ENCODE measurements around the gene ZNF774. TPM values are rescaled to one million over a fixed set of nuclear protein-coding genes. Genes with fewer than 3 reads are reported as not detected.
A peak's percentile ranks its signal among the peaks of the same experiment; 100 is the strongest.

Gene ZNF774
- total RNA-seq, 4 donors from 2014 or later = 2.1 to 17.1 (median 5.4) TPM

DNA sequence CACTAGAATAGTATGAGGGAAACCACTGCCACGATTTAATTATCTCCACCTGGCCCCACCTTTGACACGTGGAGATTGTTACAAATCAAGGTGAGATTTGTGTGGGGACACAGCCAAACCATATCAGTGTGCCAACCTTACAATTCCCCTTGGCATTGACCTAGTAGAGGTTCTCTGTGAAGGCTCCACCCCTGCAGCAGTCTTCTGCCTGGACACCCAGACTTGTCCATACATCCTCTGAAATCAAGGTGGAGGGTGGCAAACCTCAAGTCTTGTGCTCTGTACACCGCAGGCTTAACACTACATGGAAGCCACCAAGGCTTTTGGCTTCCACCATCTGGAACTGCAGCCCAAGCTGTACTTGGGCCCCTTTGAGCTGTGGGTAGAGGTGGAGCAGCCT, 27.2 kb downstream of the ZNF774 start:
- intact Hi-C loops (cut with DNase I; ENCODE audit: low total_unique reads) = no loop called here
- H3K4me1 ChIP-seq = no peaks in the 10 kb centered on the region
- no peaks in the 10 kb centered on the region for H3K9me3 ChIP-seq
- H3K4me3 ChIP-seq = no peak overlapping the region
- in situ Hi-C loops (cut with MboI; ENCODE audit: low sequenced_read_pairs in 4 of 4) = no loop called here
- DNase-seq = no peak
- no peak overlapping the region for H3K27ac ChIP-seq
- H3K36me3 ChIP-seq = no peaks in the 10 kb centered on the region
- TF ChIP-seq, protein P1, sequence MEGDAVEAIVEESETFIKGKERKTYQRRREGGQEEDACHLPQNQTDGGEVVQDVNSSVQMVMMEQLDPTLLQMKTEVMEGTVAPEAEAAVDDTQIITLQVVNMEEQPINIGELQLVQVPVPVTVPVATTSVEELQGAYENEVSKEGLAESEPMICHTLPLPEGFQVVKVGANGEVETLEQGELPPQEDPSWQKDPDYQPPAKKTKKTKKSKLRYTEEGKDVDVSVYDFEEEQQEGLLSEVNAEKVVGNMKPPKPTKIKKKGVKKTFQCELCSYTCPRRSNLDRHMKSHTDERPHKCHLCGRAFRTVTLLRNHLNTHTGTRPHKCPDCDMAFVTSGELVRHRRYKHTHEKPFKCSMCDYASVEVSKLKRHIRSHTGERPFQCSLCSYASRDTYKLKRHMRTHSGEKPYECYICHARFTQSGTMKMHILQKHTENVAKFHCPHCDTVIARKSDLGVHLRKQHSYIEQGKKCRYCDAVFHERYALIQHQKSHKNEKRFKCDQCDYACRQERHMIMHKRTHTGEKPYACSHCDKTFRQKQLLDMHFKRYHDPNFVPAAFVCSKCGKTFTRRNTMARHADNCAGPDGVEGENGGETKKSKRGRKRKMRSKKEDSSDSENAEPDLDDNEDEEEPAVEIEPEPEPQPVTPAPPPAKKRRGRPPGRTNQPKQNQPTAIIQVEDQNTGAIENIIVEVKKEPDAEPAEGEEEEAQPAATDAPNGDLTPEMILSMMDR (IDR thresholded peaks at IDR 0.05 in 4 of 5, conservative IDR thresholded peaks at IDR 0.05 in 1 of 5) = no peak
- no peak for TF ChIP-seq POLR2A (IDR thresholded peaks at IDR 0.05)
- no peak for ATAC-seq
- H3K27me3 ChIP-seq = no peaks in the 10 kb centered on the region

DNA sequence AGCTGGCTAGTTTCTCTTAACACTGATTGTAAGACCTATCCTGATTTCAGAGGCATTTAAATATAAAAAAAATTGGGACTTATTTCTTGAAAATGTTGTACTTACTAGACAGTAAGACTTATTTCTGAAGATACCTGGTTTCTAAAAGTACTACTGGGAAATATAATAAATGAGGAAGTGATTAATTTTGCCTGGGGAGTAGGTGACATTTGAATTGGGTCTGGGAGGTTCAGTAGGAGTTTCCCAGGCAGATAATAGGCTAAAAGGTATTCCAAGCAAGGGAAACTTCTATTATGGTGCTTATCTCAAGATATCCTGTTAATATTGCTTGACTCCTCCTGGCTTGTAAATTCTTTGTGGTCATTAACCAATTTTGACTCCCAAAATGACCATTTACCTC, 29.4 kb downstream of the ZNF774 start:
- H3K4me1 ChIP-seq = peaks cover 0 to 4% of the 10 kb centered on the region in 2 donors
- no peaks in the 10 kb centered on the region for H3K9me3 ChIP-seq
- no peak for ATAC-seq
- no peaks in the 10 kb centered on the region for H3K27me3 ChIP-seq
- no peak overlapping the region for H3K27ac ChIP-seq
- TF ChIP-seq, protein P1 (IDR thresholded peaks at IDR 0.05 in 4 of 5, conservative IDR thresholded peaks at IDR 0.05 in 1 of 5) = no peak
- H3K36me3 ChIP-seq = no peaks in the 10 kb centered on the region
- intact Hi-C loops (cut with DNase I; ENCODE audit: low total_unique reads) = no loop called here
- no peak for DNase-seq
- in situ Hi-C loops (cut with MboI; ENCODE audit: low sequenced_read_pairs in 4 of 4) = no loop called here
- no peak overlapping the region for H3K4me3 ChIP-seq

DNA sequence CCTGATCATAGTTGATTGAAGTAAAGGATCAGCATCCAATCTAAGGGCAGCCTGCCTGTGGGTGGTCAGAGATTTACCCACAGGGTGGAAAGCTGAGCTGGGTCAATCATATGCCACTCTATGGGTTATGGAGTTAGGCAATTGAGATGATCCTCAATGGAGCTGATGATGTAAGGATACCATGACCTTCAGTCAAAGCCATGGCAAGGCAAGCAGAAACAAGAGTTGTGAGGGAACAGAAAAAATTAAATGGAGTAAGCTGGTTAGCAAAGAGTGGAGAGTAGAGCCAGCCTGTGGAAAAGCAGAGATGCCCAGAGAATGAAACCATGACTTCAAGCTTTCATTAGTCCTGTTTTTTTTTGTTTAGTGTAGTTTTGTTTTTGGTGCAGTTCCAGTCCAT, 30.2 kb downstream of the ZNF774 start:
- H3K27ac ChIP-seq = no peak overlapping the region
- peaks cover under 1 to 4% of the 10 kb centered on the region in 2 donors for H3K4me1 ChIP-seq
- no peak for ATAC-seq
- H3K9me3 ChIP-seq = no peaks in the 10 kb centered on the region
- H3K36me3 ChIP-seq = no peaks in the 10 kb centered on the region
- intact Hi-C loops (cut with DNase I; ENCODE audit: low total_unique reads) (no loop called here), in situ Hi-C loops (cut with MboI; ENCODE audit: low sequenced_read_pairs in 4 of 4) (no loop called here)
- H3K27me3 ChIP-seq = no peaks in the 10 kb centered on the region
- no peak overlapping the region for H3K4me3 ChIP-seq
- DNase-seq = no peak
- no peak for TF ChIP-seq POLR2A (IDR thresholded peaks at IDR 0.05)
- TF ChIP-seq, protein P1 (IDR thresholded peaks at IDR 0.05 in 4 of 5, conservative IDR thresholded peaks at IDR 0.05 in 1 of 5) = no peak

DNA sequence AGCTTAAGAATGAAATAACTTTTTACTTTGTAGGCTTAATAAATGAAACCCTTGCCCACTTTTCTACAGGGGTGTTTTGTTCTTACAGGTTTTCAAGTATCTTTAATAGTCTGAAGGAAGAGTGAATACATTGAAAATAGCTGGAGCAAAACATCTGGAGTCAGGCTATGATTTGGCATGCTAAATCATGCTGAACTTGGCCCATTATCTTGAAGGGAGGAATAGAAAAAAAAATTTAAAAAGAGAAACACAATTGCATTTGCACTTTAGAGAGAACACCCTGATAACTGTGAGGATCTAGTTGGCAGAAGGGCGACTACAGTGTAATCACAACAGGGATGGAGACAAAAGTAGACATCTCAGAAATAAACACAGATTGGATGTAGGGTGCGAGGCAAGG, 34.1 kb downstream of the ZNF774 start:
- Histone ChIP-seq H3K4me3 (no peak overlapping the region), H3K27me3 (no peaks in the 10 kb centered on the region), H3K9me3 (no peaks in the 10 kb centered on the region), H3K4me1 (peaks cover 22 to 24% of the 10 kb centered on the region in 2 donors), H3K27ac (peak overlapping the region in 2 of 4 donors; percentile 31 to 34), H3K36me3 (peaks cover 0 to 9% of the 10 kb centered on the region in 2 donors)
- ATAC-seq (no peak), DNase-seq (no peak)
- in situ Hi-C loops (cut with MboI; ENCODE audit: low sequenced_read_pairs in 4 of 4) = no loop called here
- intact Hi-C loops (cut with DNase I; ENCODE audit: low total_unique reads) = no loop called here
- TF ChIP-seq, protein P1 (IDR thresholded peaks at IDR 0.05 in 4 of 5, conservative IDR thresholded peaks at IDR 0.05 in 1 of 5) = no peak

Data from gastrocnemius medialis (tissue), 4 donors.